ENCODE data around the gene TMIGD3.

TMIGD3 gene

GRCh38 chr1:111499026-111499785 lies 4.2 kb downstream of the TMIGD3 start:
- no peak overlapping the region for H3K23ac ChIP-seq (ENCODE audit: low read length in 2 of 2)
- no peak overlapping the region for H2BK12ac ChIP-seq (ENCODE audit: low read length in 2 of 2)
- H3K4me1 ChIP-seq (ENCODE audit: control insufficient read depth, insufficient read depth, low read depth, low read length): no peaks in the 10 kb centered on the region
- no peak overlapping the region for H3K4me3 ChIP-seq (ENCODE audit: insufficient read depth in 1 of 2, low read depth in 1 of 2, low read length in 2 of 2)
- no peak overlapping the region for H2BK5ac ChIP-seq (ENCODE audit: low read depth, low read length, poor library complexity, severe bottlenecking)
- no peak overlapping the region for H3K4ac ChIP-seq (ENCODE audit: low read depth in 1 of 2, low read length in 2 of 2)
- no peaks in the 10 kb centered on the region for H3K9me3 ChIP-seq (ENCODE audit: control insufficient read depth, low read length)
- H4K91ac ChIP-seq (ENCODE audit: low read length): no peak overlapping the region
- no peak overlapping the region for H3K14ac ChIP-seq (ENCODE audit: low read length in 2 of 2)
- no peak overlapping the region for H3K4me2 ChIP-seq (ENCODE audit: low read length, poor library complexity, severe bottlenecking)
- H2AK5ac ChIP-seq (ENCODE audit: low read length, severe bottlenecking): no peak overlapping the region
- no peaks in the 10 kb centered on the region for H3K79me1 ChIP-seq (replicated peaks; ENCODE audit: low read length, poor library complexity, severe bottlenecking)
- H2BK120ac ChIP-seq (ENCODE audit: low read depth, low read length): no peak overlapping the region
- H3K36me3 ChIP-seq (ENCODE audit: control insufficient read depth in 1 of 2, insufficient read depth in 2 of 2, low read depth in 1 of 2, low read length in 2 of 2): no peaks in the 10 kb centered on the region
- no peak overlapping the region for H3K27ac ChIP-seq (ENCODE audit: low read length, poor library complexity, severe bottlenecking)
- peaks cover 27 to 37% of the 10 kb centered on the region in 2 experiments for H3K27me3 ChIP-seq (ENCODE audit: control insufficient read depth in 1 of 2, insufficient read depth in 1 of 2, low read length in 2 of 2)
- no peak overlapping the region for H4K8ac ChIP-seq (ENCODE audit: low read length)
- no peak overlapping the region for H2BK15ac ChIP-seq (ENCODE audit: low read depth, poor library complexity, severe bottlenecking)
- no peak for DNase-seq
- 85% methylated on average over 5 of the region's 5 CpGs for WGBS
- H3K18ac ChIP-seq (ENCODE audit: low read depth in 1 of 2, low read length in 2 of 2): no peak overlapping the region
- H3K9ac ChIP-seq (ENCODE audit: low read length): no peak overlapping the region
- H2AFZ ChIP-seq (ENCODE audit: low read depth, low read length): no peak overlapping the region

GRCh38 chr1:111497592-111497991 lies 5.8 kb downstream of the TMIGD3 start:
- Histone ChIP-seq H2BK15ac (ENCODE audit: low read depth, poor library complexity, severe bottlenecking) (no peak overlapping the region), H2BK12ac (ENCODE audit: low read length in 2 of 2) (no peak overlapping the region), H3K4me2 (ENCODE audit: low read length, poor library complexity, severe bottlenecking) (no peak overlapping the region), H3K9me3 (ENCODE audit: control insufficient read depth, low read length) (no peaks in the 10 kb centered on the region), H3K27me3 (ENCODE audit: control insufficient read depth in 1 of 2, insufficient read depth in 1 of 2, low read length in 2 of 2) (peaks cover 16 to 38% of the 10 kb centered on the region in 2 experiments), H3K27ac (ENCODE audit: low read length, poor library complexity, severe bottlenecking) (no peak overlapping the region), H4K91ac (ENCODE audit: low read length) (no peak overlapping the region), H3K4me3 (ENCODE audit: insufficient read depth in 1 of 2, low read depth in 1 of 2, low read length in 2 of 2) (no peak overlapping the region), H3K4me1 (ENCODE audit: control insufficient read depth, insufficient read depth, low read depth, low read length) (no peaks in the 10 kb centered on the region), H2AFZ (ENCODE audit: low read depth, low read length) (no peak overlapping the region), H4K8ac (ENCODE audit: low read length) (no peak overlapping the region), H3K23ac (ENCODE audit: low read length in 2 of 2) (no peak overlapping the region), H3K4ac (ENCODE audit: low read depth in 1 of 2, low read length in 2 of 2) (no peak overlapping the region), H2BK120ac (ENCODE audit: low read depth, low read length) (no peak overlapping the region), H3K36me3 (ENCODE audit: control insufficient read depth in 1 of 2, insufficient read depth in 2 of 2, low read depth in 1 of 2, low read length in 2 of 2) (no peaks in the 10 kb centered on the region), H2AK5ac (ENCODE audit: low read length, severe bottlenecking) (no peak overlapping the region), H2BK5ac (ENCODE audit: low read depth, low read length, poor library complexity, severe bottlenecking) (no peak overlapping the region), H3K18ac (ENCODE audit: low read depth in 1 of 2, low read length in 2 of 2) (no peak overlapping the region), H3K79me1 (replicated peaks; ENCODE audit: low read length, poor library complexity, severe bottlenecking) (no peaks in the 10 kb centered on the region), H3K9ac (ENCODE audit: low read length) (no peak overlapping the region), H3K14ac (ENCODE audit: low read length in 2 of 2) (no peak overlapping the region)
- WGBS: 76% methylated on average over 5 of the region's 5 CpGs
- DNase-seq: no peak

GRCh38 chr1:111496398-111496797 lies 7.0 kb downstream of the TMIGD3 start:
- Histone ChIP-seq H3K4ac (ENCODE audit: low read depth in 1 of 2, low read length in 2 of 2) (no peak overlapping the region), H3K4me2 (ENCODE audit: low read length, poor library complexity, severe bottlenecking) (no peak overlapping the region), H3K79me1 (replicated peaks; ENCODE audit: low read length, poor library complexity, severe bottlenecking) (no peaks in the 10 kb centered on the region), H3K27ac (ENCODE audit: low read length, poor library complexity, severe bottlenecking) (no peak overlapping the region), H3K18ac (ENCODE audit: low read depth in 1 of 2, low read length in 2 of 2) (no peak overlapping the region), H2BK15ac (ENCODE audit: low read depth, poor library complexity, severe bottlenecking) (no peak overlapping the region), H3K36me3 (ENCODE audit: control insufficient read depth in 1 of 2, insufficient read depth in 2 of 2, low read depth in 1 of 2, low read length in 2 of 2) (no peaks in the 10 kb centered on the region), H2AFZ (ENCODE audit: low read depth, low read length) (no peak overlapping the region), H2BK120ac (ENCODE audit: low read depth, low read length) (no peak overlapping the region), H3K14ac (ENCODE audit: low read length in 2 of 2) (no peak overlapping the region), H3K4me3 (ENCODE audit: insufficient read depth in 1 of 2, low read depth in 1 of 2, low read length in 2 of 2) (no peak overlapping the region), H2AK5ac (ENCODE audit: low read length, severe bottlenecking) (no peak overlapping the region), H3K9me3 (ENCODE audit: control insufficient read depth, low read length) (no peaks in the 10 kb centered on the region), H2BK5ac (ENCODE audit: low read depth, low read length, poor library complexity, severe bottlenecking) (no peak overlapping the region), H4K91ac (ENCODE audit: low read length) (no peak overlapping the region), H2BK12ac (ENCODE audit: low read length in 2 of 2) (no peak overlapping the region), H3K4me1 (ENCODE audit: control insufficient read depth, insufficient read depth, low read depth, low read length) (no peaks in the 10 kb centered on the region), H3K23ac (ENCODE audit: low read length in 2 of 2) (no peak overlapping the region), H3K9ac (ENCODE audit: low read length) (no peak overlapping the region), H4K8ac (ENCODE audit: low read length) (no peak overlapping the region), H3K27me3 (ENCODE audit: control insufficient read depth in 1 of 2, insufficient read depth in 1 of 2, low read length in 2 of 2) (peaks cover 17 to 36% of the 10 kb centered on the region in 2 experiments)
- WGBS: 89% methylated on average over 4 of the region's 4 CpGs
- no peak for DNase-seq

- H3K4me2 ChIP-seq (ENCODE audit: low read length, poor library complexity, severe bottlenecking): no peak overlapping the region
- H3K9me3 ChIP-seq (ENCODE audit: control insufficient read depth, low read length): no peaks in the 10 kb centered on the region
- H2AFZ ChIP-seq (ENCODE audit: low read depth, low read length): no peak overlapping the region
- H4K91ac ChIP-seq (ENCODE audit: low read length): no peak overlapping the region
- no peaks in the 10 kb centered on the region for H3K36me3 ChIP-seq (ENCODE audit: control insufficient read depth in 1 of 2, insufficient read depth in 2 of 2, low read depth in 1 of 2, low read length in 2 of 2)
- no peaks in the 10 kb centered on the region for H3K79me1 ChIP-seq (replicated peaks; ENCODE audit: low read length, poor library complexity, severe bottlenecking)
- H2BK15ac ChIP-seq (ENCODE audit: low read depth, poor library complexity, severe bottlenecking): no peak overlapping the region
- H3K14ac ChIP-seq (ENCODE audit: low read length in 2 of 2): peak overlapping the region in 1 of 2 experiments; percentile 51
- H2AK5ac ChIP-seq (ENCODE audit: low read length, severe bottlenecking): no peak overlapping the region
- H4K8ac ChIP-seq (ENCODE audit: low read length): no peak overlapping the region
- no peak for DNase-seq
- H3K9ac ChIP-seq (ENCODE audit: low read length): no peak overlapping the region
- no peak overlapping the region for H2BK5ac ChIP-seq (ENCODE audit: low read depth, low read length, poor library complexity, severe bottlenecking)
- H3K4ac ChIP-seq (ENCODE audit: low read depth in 1 of 2, low read length in 2 of 2): no peak overlapping the region
- H3K4me1 ChIP-seq (ENCODE audit: control insufficient read depth, insufficient read depth, low read depth, low read length): no peaks in the 10 kb centered on the region
- no peak overlapping the region for H2BK12ac ChIP-seq (ENCODE audit: low read length in 2 of 2)
- H3K27ac ChIP-seq (ENCODE audit: low read length, poor library complexity, severe bottlenecking): no peak overlapping the region
- no peak overlapping the region for H3K4me3 ChIP-seq (ENCODE audit: insufficient read depth in 1 of 2, low read depth in 1 of 2, low read length in 2 of 2)
- H2BK120ac ChIP-seq (ENCODE audit: low read depth, low read length): no peak overlapping the region
- 91% methylated on average over 7 of the region's 7 CpGs for WGBS
- no peak overlapping the region for H3K18ac ChIP-seq (ENCODE audit: low read depth in 1 of 2, low read length in 2 of 2)
- peaks cover 12 to 15% of the 10 kb centered on the region in 2 experiments for H3K27me3 ChIP-seq (ENCODE audit: control insufficient read depth in 1 of 2, insufficient read depth in 1 of 2, low read length in 2 of 2)
- no peak overlapping the region for H3K23ac ChIP-seq (ENCODE audit: low read length in 2 of 2)
These were observed 12.4 kb downstream of the TMIGD3 start for GRCh38 chr1:111491070-111491469.

All from mesenchymal stem cell (in vitro differentiated cells and primary cell).